ENCODE results near the gene PTPN1. TPM values are rescaled to one million over a fixed set of nuclear protein-coding genes. Genes with fewer than 3 reads are reported as not detected.
A peak's percentile ranks its signal among the peaks of the same experiment; 100 is the strongest.

Gene PTPN1
- total and polyA plus RNA-seq, 12 donors, result 15.5 to 45.3 (median 29.4) TPM

GRCh38 chr20:50528804-50529351, 18.7 kb downstream of the PTPN1 start:
- peaks cover 6 to 89% (median 59%) of the 10 kb centered on the region in 9 donors for H3K4me1 ChIP-seq
- peak in 6 of 8 donors; percentile 57 to 82 (median 68) for ATAC-seq

DNA sequence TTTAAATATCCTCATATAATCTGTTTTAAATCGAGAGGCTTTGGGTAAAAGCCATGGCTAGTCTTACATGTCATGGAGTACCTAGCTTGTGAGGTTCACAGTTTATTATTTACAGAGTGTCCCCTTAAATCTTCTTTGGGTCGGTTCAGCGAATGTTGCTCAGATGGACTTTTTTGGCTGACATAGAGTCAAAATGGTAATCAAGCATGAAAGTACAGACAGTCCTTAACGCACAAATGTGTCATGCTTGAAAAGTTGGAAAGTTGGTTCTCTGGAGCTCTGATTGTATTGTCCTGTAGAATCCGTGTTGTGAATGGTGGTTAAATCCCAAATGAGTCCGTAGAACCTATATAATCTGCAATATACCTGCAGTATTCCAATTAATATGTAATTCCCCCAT, 22.0 kb downstream of the PTPN1 start:
- peaks cover 6 to 89% (median 49%) of the 10 kb centered on the region in 9 donors for H3K4me1 ChIP-seq
- no peaks in the 10 kb centered on the region for H3K27me3 ChIP-seq
- TF ChIP-seq, protein P1, sequence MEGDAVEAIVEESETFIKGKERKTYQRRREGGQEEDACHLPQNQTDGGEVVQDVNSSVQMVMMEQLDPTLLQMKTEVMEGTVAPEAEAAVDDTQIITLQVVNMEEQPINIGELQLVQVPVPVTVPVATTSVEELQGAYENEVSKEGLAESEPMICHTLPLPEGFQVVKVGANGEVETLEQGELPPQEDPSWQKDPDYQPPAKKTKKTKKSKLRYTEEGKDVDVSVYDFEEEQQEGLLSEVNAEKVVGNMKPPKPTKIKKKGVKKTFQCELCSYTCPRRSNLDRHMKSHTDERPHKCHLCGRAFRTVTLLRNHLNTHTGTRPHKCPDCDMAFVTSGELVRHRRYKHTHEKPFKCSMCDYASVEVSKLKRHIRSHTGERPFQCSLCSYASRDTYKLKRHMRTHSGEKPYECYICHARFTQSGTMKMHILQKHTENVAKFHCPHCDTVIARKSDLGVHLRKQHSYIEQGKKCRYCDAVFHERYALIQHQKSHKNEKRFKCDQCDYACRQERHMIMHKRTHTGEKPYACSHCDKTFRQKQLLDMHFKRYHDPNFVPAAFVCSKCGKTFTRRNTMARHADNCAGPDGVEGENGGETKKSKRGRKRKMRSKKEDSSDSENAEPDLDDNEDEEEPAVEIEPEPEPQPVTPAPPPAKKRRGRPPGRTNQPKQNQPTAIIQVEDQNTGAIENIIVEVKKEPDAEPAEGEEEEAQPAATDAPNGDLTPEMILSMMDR (IDR thresholded peaks at IDR 0.05), result no peak
- DNase-seq (no peak), ATAC-seq (no peak)
- H3K4me3 ChIP-seq, result no peak overlapping the region
- H3K36me3 ChIP-seq, result no peaks in the 10 kb centered on the region
- WGBS, 2 donors, result 90 to 97% methylated on average over 6 of the region's 6 CpGs
- H3K27ac ChIP-seq, result no peak overlapping the region
- intact Hi-C loops (cut with DNase I), result no loop called here
- H3K9me3 ChIP-seq, result no peaks in the 10 kb centered on the region

More at GRCh38 chr20:50528804-50529351, 18.7 kb downstream of the PTPN1 start:
- intact Hi-C loops (cut with DNase I), result no loop called here
- no peaks in the 10 kb centered on the region for H3K27me3 ChIP-seq
- no peaks in the 10 kb centered on the region for H3K36me3 ChIP-seq
- DNase-seq, result no peak
- TF ChIP-seq, protein P1 (IDR thresholded peaks at IDR 0.05), result no peak
- H3K9me3 ChIP-seq, result no peaks in the 10 kb centered on the region
- no peak overlapping the region for H3K4me3 ChIP-seq
- peak overlapping the region in 3 of 10 donors; percentile 11 to 29 (median 13) for H3K27ac ChIP-seq
- 49 to 53% methylated on average over 6 of the region's 6 CpGs for WGBS, 2 donors

- WGBS, 2 donors, result 93 to 96% methylated on average over 3 of the region's 3 CpGs
- Histone ChIP-seq H3K36me3 (no peaks in the 10 kb centered on the region), H3K4me3 (no peak overlapping the region), H3K9me3 (no peaks in the 10 kb centered on the region), H3K27ac (no peak overlapping the region), H3K27me3 (no peaks in the 10 kb centered on the region), H3K4me1 (peaks cover 6 to 89% (median 44%) of the 10 kb centered on the region in 9 donors)
- ATAC-seq (no peak), DNase-seq (no peak)
- intact Hi-C loops (cut with DNase I), result no loop called here
- TF ChIP-seq, protein P1 (IDR thresholded peaks at IDR 0.05), result no peak
Measured at GRCh38 chr20:50533061-50533460, 22.9 kb downstream of the PTPN1 start.

DNA sequence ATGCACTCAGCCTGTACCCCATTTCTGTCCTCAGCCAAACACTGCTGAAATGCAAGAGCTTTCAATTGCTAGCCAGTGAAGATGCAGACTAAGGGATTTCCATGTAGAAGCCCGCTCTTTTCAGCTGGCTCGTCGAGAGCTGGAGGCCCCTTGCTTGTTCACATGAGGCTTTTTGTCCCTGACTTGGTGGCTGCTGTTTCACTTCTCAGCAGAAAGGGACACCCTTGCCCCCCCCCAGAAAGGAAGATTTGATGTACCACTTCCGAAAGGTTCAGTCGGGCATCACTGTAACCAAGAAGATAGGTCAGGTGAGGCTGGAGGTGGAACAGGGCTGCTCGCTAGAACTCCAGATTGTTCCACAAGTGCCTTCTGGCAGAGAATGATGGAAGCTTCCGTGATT, 23.3 kb downstream of the PTPN1 start:
- intact Hi-C loops (cut with DNase I), result no loop called here
- DNase-seq (no peak), ATAC-seq (no peak)
- Histone ChIP-seq H3K4me3 (no peak overlapping the region), H3K4me1 (peaks cover 6 to 90% (median 40%) of the 10 kb centered on the region in 9 donors), H3K9me3 (no peaks in the 10 kb centered on the region), H3K27me3 (no peaks in the 10 kb centered on the region), H3K27ac (no peak overlapping the region), H3K36me3 (no peaks in the 10 kb centered on the region)
- TF ChIP-seq, protein P1 (IDR thresholded peaks at IDR 0.05), result no peak
- 89 to 91% methylated on average over 7 of the region's 7 CpGs for WGBS, 2 donors
